ENCODE results near the gene RAB20. TPM values are rescaled to one million over a fixed set of nuclear protein-coding genes. Genes with fewer than 3 reads are reported as not detected.

RAB20 gene
- polyA plus RNA-seq, 1 donor from 2014 or later, result not detected

DNA sequence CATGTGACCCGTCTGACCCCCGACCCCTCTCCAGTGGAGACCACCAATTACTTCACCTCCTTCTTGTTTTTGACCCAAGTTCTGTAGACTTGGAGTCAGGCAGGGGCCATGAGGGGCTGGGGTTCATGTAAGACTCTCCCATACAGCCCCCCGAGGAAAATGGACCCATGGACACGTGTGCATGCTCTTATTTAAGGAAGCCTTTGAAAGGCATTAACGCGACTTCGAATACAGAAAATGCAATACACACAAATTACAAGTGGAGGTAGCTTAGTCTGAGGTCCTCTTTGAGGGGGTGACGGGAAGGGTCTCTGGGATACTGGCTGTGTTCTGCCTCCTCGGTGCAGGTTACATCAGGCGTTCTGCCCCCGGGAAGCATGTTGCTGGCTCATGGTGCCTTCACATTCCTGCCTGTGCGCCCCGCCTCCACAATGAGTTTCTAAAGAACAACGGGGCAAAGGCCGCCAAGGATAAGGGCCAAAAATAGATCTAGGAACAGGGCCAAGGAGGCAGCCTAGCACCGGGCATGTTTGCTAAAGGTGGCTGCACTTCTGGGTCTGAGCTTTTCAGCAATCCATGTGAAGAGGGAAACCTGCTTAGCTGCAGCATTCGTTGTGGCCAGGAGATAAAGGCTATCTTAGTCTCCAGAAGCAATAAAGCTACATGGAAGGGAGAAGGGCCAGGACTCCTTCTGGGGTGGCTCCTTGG is 54.5 kb downstream of the RAB20 start:
- TF ChIP-seq SMC3 (conservative IDR thresholded peaks at IDR 0.05; ENCODE audit: poor library complexity) (no peak), EZH2 (IDR thresholded peaks at IDR 0.05; ENCODE audit: borderline replicate concordance, insufficient read depth, low read length, poor library complexity, severe bottlenecking) (no peak), EP300 (conservative IDR thresholded peaks at IDR 0.05; ENCODE audit: poor library complexity, severe bottlenecking) (no peak), TAF1 (IDR thresholded peaks at IDR 0.05; ENCODE audit: low read depth) (no peak), RAD21 (conservative IDR thresholded peaks at IDR 0.05) (no peak), POLR2AphosphoS5 (IDR thresholded peaks at IDR 0.05) (no peak), MXI1 (conservative IDR thresholded peaks at IDR 0.05; ENCODE audit: poor library complexity, severe bottlenecking) (no peak)
- TF ChIP-seq, protein P1, sequence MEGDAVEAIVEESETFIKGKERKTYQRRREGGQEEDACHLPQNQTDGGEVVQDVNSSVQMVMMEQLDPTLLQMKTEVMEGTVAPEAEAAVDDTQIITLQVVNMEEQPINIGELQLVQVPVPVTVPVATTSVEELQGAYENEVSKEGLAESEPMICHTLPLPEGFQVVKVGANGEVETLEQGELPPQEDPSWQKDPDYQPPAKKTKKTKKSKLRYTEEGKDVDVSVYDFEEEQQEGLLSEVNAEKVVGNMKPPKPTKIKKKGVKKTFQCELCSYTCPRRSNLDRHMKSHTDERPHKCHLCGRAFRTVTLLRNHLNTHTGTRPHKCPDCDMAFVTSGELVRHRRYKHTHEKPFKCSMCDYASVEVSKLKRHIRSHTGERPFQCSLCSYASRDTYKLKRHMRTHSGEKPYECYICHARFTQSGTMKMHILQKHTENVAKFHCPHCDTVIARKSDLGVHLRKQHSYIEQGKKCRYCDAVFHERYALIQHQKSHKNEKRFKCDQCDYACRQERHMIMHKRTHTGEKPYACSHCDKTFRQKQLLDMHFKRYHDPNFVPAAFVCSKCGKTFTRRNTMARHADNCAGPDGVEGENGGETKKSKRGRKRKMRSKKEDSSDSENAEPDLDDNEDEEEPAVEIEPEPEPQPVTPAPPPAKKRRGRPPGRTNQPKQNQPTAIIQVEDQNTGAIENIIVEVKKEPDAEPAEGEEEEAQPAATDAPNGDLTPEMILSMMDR (IDR thresholded peaks at IDR 0.05; ENCODE audit: poor library complexity, severe bottlenecking), result no peak
- TF ChIP-seq, protein P2, sequence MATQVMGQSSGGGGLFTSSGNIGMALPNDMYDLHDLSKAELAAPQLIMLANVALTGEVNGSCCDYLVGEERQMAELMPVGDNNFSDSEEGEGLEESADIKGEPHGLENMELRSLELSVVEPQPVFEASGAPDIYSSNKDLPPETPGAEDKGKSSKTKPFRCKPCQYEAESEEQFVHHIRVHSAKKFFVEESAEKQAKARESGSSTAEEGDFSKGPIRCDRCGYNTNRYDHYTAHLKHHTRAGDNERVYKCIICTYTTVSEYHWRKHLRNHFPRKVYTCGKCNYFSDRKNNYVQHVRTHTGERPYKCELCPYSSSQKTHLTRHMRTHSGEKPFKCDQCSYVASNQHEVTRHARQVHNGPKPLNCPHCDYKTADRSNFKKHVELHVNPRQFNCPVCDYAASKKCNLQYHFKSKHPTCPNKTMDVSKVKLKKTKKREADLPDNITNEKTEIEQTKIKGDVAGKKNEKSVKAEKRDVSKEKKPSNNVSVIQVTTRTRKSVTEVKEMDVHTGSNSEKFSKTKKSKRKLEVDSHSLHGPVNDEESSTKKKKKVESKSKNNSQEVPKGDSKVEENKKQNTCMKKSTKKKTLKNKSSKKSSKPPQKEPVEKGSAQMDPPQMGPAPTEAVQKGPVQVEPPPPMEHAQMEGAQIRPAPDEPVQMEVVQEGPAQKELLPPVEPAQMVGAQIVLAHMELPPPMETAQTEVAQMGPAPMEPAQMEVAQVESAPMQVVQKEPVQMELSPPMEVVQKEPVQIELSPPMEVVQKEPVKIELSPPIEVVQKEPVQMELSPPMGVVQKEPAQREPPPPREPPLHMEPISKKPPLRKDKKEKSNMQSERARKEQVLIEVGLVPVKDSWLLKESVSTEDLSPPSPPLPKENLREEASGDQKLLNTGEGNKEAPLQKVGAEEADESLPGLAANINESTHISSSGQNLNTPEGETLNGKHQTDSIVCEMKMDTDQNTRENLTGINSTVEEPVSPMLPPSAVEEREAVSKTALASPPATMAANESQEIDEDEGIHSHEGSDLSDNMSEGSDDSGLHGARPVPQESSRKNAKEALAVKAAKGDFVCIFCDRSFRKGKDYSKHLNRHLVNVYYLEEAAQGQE (IDR thresholded peaks at IDR 0.05; ENCODE audit: borderline replicate concordance), result no peak
- Histone ChIP-seq H3K4me2 (ENCODE audit: low read length) (no peak overlapping the region), H3K9me3 (ENCODE audit: low read length) (no peaks in the 10 kb centered on the region), H3K9ac (ENCODE audit: low read length) (no peak overlapping the region), H3K4me3 (ENCODE audit: low read length) (no peak overlapping the region), H2AFZ (ENCODE audit: low read depth, low read length) (no peak overlapping the region), H3K36me3 (ENCODE audit: insufficient read depth, low read length) (no peaks in the 10 kb centered on the region), H3K79me2 (replicated peaks; ENCODE audit: insufficient read depth, low read length) (no peaks in the 10 kb centered on the region), H3K27ac (ENCODE audit: low read length) (no peak overlapping the region), H3K9me2 (ENCODE audit: insufficient read depth, low read length) (no peaks in the 10 kb centered on the region), H4K20me1 (ENCODE audit: insufficient read depth) (no peaks in the 10 kb centered on the region), H3F3A (ENCODE audit: insufficient read depth, low read length, poor library complexity, severe bottlenecking) (no peaks in the 10 kb centered on the region), H3K27me3 (ENCODE audit: insufficient read depth, low read depth, low read length) (no peaks in the 10 kb centered on the region)

DNA sequence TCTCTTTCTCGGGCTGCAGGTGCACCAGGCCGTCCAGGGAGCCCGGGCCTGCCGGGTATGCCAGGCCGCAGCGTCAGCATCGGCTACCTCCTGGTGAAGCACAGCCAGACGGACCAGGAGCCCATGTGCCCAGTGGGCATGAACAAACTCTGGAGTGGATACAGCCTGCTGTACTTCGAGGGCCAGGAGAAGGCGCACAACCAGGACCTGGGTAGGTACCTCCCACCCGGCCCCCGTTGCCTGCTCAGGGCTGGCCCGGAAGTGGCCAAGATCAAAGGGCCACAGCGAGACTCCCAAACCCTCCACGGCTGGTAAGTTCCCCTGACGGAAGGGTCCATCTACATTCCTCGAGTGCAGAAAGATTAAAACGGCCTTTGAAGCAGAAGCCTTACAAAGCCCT is 55.1 kb downstream of the RAB20 start:
- Histone ChIP-seq H2AFZ (ENCODE audit: low read depth, low read length) (no peak overlapping the region), H3K27me3 (ENCODE audit: insufficient read depth, low read depth, low read length) (no peaks in the 10 kb centered on the region), H3K27ac (ENCODE audit: low read length) (no peak overlapping the region), H3K36me3 (ENCODE audit: insufficient read depth, low read length) (no peaks in the 10 kb centered on the region), H3K9me3 (ENCODE audit: low read length) (no peaks in the 10 kb centered on the region), H3K4me3 (ENCODE audit: low read length) (no peak overlapping the region), H3F3A (ENCODE audit: insufficient read depth, low read length, poor library complexity, severe bottlenecking) (no peaks in the 10 kb centered on the region), H4K20me1 (ENCODE audit: insufficient read depth) (no peaks in the 10 kb centered on the region), H3K79me2 (replicated peaks; ENCODE audit: insufficient read depth, low read length) (no peaks in the 10 kb centered on the region), H3K9ac (ENCODE audit: low read length) (no peak overlapping the region), H3K9me2 (ENCODE audit: insufficient read depth, low read length) (no peaks in the 10 kb centered on the region), H3K4me2 (ENCODE audit: low read length) (no peak overlapping the region)
- TF ChIP-seq, protein P1 (IDR thresholded peaks at IDR 0.05; ENCODE audit: poor library complexity, severe bottlenecking), result no peak
- no peak for TF ChIP-seq EP300 (conservative IDR thresholded peaks at IDR 0.05; ENCODE audit: poor library complexity, severe bottlenecking)
- no peak for TF ChIP-seq EZH2 (IDR thresholded peaks at IDR 0.05; ENCODE audit: borderline replicate concordance, insufficient read depth, low read length, poor library complexity, severe bottlenecking)
- no peak for TF ChIP-seq MXI1 (conservative IDR thresholded peaks at IDR 0.05; ENCODE audit: poor library complexity, severe bottlenecking)
- no peak for TF ChIP-seq RAD21 (conservative IDR thresholded peaks at IDR 0.05)
- no peak for TF ChIP-seq TAF1 (IDR thresholded peaks at IDR 0.05; ENCODE audit: low read depth)
- no peak for TF ChIP-seq POLR2AphosphoS5 (IDR thresholded peaks at IDR 0.05)
